ENCODE data around the gene FREM2.

FREM2 gene

GRCh38 chr13:38758277-38758676 lies 71.4 kb downstream of the FREM2 start:
- FAIRE-seq: no peak
- DNase-seq (ENCODE audit: insufficient read length, low spot score): no peak

- no peak for DNase-seq (ENCODE audit: insufficient read length, low spot score)
- FAIRE-seq: no peak
Measured at GRCh38 chr13:38759390-38759789, 72.5 kb downstream of the FREM2 start.

DNA sequence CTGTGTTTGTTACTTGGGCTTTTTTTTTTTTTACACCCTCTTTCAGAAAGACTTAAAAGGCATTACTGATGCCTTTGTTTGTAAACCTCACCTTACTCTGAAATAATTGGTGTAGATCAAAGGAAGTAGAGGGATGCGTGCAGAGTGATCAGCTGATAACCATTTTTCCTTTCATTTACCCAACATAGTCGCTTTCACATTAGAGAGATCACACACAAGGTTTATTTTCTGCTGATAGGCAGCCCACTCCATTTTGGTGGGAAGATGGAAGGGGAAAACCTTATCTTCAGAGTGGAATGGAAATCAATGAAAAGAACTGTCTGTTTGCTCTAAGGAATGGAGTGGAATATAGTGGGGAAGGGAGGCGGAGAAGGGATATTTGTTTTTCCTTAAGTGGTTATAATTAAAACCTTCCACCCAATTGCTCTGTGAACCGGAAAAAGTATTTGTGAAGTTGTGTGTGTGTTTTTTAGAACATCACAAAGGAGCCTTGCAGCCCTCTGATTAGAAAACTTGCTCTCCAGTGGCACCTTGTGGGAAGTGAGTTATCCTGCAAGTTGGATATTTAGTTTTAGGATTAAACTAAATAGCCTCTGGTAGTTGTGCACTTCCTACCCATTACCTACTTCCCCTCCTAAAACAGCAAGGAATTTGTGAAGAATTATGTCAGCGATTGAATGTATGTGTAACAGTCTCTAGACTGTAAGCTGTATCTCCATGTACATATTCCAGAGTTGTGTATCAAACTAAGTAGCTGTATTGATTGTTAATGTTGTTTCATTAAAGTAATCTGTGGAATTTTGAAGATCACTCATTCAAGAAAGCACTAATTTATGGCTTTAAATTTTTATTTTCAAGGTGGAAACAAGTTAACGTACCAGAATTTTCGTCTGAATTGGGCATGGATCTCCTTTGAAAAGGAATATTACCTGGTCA lies 76.8 kb downstream of the FREM2 start:
- FAIRE-seq (no peak), DNase-seq (ENCODE audit: insufficient read length, low spot score) (peak; percentile 7)

GRCh38 chr13:38766799-38767198 lies 79.9 kb downstream of the FREM2 start:
- FAIRE-seq (no peak), DNase-seq (ENCODE audit: insufficient read length, low spot score) (no peak)

DNA sequence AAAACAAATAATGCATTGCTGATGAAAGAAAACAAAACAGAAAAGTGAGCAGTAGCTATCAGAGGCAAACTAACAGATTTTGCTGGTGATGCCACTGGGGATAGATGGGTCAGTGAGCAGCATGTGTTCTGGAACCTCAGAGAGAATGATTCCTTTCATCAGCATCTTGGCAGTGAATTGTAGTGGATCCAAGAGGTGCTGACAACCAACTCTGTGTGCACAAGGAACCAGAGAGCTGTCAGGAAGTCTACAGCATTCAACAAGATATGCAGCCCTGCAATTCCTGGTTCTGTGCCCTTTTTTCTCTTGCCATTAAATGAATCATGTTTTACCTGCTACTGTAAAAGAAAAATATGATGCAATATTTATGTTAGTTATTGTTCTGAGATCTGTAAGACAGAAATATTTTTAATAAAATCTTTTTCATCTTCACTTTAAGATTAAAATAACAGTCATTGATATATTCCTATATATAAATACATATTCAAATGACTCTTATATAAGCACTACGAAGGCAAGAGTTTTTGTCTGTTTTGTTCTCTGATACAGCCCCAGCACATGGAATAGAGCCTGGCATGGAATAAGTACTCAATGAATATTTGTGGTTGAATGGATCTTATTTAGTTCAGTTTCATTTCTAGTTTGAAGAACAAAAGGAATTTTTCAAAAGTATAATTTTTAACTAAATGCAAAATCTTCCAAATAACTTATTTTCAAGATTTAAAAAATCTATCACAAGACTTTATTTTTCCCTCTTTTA lies 80.8 kb downstream of the FREM2 start:
- DNase-seq (ENCODE audit: insufficient read length, low spot score) (no peak), FAIRE-seq (no peak)

DNA sequence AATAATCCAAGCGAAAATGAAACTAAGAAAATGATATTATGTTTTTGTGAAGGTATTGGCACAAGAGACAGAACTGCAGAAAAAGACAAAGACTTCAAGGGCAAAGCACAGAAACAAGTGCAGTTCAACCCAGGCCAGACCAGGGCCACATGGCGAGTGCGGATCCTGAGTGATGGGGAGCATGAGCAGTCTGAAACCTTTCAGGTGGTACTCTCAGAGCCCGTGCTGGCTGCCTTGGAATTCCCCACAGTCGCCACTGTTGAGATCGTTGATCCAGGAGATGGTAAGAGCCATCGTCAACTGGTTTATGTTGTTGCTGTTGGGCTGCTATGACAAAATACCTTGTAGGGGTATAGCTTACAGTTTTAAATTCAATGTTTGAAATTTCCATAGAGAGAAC lies 82.6 kb downstream of the FREM2 start:
- no peak for FAIRE-seq
- DNase-seq (ENCODE audit: insufficient read length, low spot score): no peak

- no peak for FAIRE-seq
- no peak for DNase-seq (ENCODE audit: insufficient read length, low spot score)
Measured at GRCh38 chr13:38775085-38775484, 88.2 kb downstream of the FREM2 start.

- no peak for FAIRE-seq
- DNase-seq (ENCODE audit: insufficient read length, low spot score): no peak
Measured at GRCh38 chr13:38777347-38778119, 90.7 kb downstream of the FREM2 start.

GRCh38 chr13:38781539-38781938 lies 94.7 kb downstream of the FREM2 start:
- DNase-seq (ENCODE audit: insufficient read length, low spot score) (no peak), FAIRE-seq (no peak)

GRCh38 chr13:38784036-38784880 lies 97.4 kb downstream of the FREM2 start:
- FAIRE-seq (no peak), DNase-seq (ENCODE audit: insufficient read length, low spot score) (no peak)

DNA sequence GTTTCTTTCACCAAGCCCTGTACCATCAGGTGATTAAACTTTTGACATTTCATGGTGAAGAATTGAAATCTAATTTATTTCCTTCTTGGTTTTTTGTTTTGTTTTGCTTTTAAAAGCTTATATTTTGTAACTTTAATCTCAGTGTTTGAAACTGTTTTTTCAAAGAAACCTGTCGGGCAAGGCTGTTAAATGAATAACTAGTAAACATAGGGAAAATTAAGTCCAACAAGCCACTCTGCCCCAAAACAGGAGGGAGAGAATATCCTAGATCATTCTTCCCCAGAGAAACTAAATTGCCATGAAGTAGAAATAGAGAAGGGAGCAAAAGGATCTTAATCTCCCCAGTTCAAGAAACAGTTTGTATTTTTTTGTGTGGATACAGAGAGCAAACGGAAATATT lies 98.2 kb downstream of the FREM2 start:
- FAIRE-seq (no peak), DNase-seq (ENCODE audit: insufficient read length, low spot score) (no peak)

GRCh38 chr13:38785490-38785889 lies 98.6 kb downstream of the FREM2 start:
- FAIRE-seq: no peak
- no peak for DNase-seq (ENCODE audit: insufficient read length, low spot score)

- FAIRE-seq: no peak
Measured at GRCh38 chr13:38787550-38787949, 100.7 kb downstream of the FREM2 start.

GRCh38 chr13:38796890-38797289 lies 110.0 kb downstream of the FREM2 start:
- DNase-seq (ENCODE audit: insufficient read length, low spot score) (no peak), FAIRE-seq (no peak)

More at GRCh38 chr13:38787550-38787949, 100.7 kb downstream of the FREM2 start:
- DNase-seq (ENCODE audit: insufficient read length, low spot score): no peak

DNA sequence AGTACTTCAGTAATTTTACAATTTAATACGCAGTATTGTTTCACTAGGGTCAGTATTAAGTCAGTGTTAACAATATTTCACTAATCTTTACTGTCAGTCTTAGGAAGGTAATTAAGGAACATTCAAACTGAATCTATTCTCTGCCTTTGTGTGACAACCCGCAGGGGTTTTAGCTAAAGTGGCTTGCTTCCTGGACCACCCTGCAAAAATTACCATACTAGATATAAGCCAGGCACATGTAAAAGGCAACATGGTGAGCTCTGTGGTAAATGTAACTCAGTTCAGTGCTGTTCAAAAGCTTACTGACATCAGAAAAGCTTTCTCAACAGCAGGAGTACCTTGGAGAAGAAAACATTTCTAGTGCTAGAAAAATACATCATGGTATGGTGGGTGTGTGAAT lies 116.7 kb downstream of the FREM2 start:
- no peak for FAIRE-seq
- no peak for DNase-seq (ENCODE audit: insufficient read length, low spot score)

DNA sequence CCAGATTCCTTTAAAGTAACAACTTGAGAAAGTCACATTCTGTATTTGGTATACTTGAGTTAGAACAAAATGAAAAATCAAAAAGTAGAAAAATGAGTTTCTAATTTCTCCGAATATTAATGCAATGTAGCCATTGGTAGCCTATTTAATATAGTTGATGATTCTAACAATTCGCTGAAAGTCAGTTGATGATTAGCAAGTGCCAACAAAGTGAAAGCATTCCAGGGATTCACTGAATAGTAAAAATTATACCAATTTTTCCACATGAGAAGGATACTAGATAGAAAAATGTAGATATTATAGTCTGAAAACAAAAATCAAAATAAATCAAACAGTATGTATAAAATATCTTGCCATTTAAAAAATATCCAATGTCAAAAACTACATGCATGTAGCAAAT lies 117.2 kb downstream of the FREM2 start:
- FAIRE-seq: no peak

GRCh38 chr13:38804536-38804935 lies 117.7 kb downstream of the FREM2 start:
- DNase-seq (ENCODE audit: insufficient read length, low spot score) (no peak), FAIRE-seq (no peak)

More for the DNA sequence above, 117.2 kb downstream of the FREM2 start:
- no peak for DNase-seq (ENCODE audit: insufficient read length, low spot score)

- DNase-seq (ENCODE audit: insufficient read length, low spot score) (no peak), FAIRE-seq (no peak)
Measured at GRCh38 chr13:38814331-38814730, 127.5 kb downstream of the FREM2 start.

GRCh38 chr13:38819053-38819452 lies 132.2 kb downstream of the FREM2 start:
- DNase-seq (ENCODE audit: insufficient read length, low spot score): no peak

GRCh38 chr13:38819596-38819995 lies 132.7 kb downstream of the FREM2 start:
- FAIRE-seq (no peak), DNase-seq (ENCODE audit: insufficient read length, low spot score) (no peak)

More at GRCh38 chr13:38819053-38819452, 132.2 kb downstream of the FREM2 start:
- FAIRE-seq: no peak
